NCI-H1092 (cell line): ENCODE data around the gene RAPGEF1.

Experiments used
- DNase-seq: peaks from one replicate; lab custom pipeline; 2025; lab: John Stamatoyannopoulos, UW

RAPGEF1 gene

DNA sequence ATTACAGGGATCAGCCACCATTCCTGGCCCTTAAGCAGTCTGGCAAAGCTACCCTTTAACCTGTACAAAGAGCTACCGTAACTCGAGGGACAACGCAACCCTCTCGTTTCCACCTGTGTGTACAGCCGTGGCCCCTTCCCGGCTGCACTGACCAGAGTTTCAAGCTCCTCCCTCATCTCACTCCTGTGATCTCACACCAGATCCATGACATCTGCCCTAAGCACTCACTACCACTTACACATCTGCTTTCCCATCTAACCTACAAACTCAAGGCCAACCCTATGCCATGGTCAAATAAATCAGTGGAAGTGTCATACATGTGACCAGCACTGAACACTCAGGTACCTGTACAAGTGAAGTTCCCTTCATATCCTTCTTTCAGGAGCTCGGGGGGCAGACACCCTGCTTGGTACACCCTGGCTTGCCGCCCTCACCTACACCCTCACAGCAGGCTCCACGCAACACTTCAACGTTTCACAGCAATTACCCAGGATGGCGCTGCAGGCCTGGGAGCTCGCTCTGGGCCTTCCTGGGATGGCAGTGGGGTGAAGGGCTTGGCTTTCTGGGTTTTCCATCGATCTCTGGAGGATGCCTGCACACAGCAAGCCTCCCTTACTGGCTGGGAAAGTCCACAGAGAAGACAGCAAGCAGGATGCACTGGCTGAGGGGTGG is 132.8 kb downstream of the RAPGEF1 start:
- DNase-seq: no peak

DNA sequence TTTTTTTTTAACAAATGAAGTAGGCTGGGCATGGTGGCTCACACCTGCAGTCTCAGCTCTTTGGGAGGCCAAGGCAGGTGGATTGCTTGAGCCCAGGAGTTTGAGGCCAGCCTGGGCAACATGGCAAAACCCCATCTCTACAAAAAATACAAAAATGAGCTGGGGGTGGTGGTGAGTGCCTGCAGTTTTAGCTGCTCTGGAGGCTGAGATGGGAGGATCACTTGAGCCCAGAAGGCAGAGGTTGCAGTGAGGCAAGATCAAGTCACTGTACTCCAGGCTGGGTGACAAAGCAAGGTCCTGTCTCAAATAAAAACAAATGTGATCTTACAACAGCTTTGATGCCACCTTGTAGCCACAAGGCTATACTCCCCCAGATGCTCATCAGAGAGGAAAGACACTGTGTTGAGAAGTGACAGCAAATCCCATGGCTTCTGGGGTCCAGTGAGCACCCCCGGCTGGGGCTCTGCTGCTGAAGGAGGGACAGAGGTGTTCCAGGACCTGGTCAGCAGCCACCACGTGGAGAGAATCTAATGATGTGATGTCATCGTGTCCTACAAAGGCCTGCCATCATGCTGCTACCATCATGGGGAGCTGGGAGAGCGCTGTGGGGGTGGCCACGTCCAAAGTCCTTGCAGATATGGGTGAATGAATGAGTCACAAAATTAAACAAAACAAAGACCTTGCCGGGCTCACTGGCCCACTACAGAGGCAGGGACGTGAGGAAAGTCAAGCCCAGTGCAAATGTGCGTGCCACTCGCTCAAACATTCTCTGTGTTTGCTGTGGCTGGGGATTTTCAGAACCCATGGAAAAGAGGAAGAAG is 133.9 kb downstream of the RAPGEF1 start:
- no peak for DNase-seq

- no peak for DNase-seq
These were observed 136.0 kb downstream of the RAPGEF1 start for GRCh38 chr9:131603711-131604439.

GRCh38 chr9:131603199-131603598 is 136.7 kb downstream of the RAPGEF1 start:
- no peak for DNase-seq

DNA sequence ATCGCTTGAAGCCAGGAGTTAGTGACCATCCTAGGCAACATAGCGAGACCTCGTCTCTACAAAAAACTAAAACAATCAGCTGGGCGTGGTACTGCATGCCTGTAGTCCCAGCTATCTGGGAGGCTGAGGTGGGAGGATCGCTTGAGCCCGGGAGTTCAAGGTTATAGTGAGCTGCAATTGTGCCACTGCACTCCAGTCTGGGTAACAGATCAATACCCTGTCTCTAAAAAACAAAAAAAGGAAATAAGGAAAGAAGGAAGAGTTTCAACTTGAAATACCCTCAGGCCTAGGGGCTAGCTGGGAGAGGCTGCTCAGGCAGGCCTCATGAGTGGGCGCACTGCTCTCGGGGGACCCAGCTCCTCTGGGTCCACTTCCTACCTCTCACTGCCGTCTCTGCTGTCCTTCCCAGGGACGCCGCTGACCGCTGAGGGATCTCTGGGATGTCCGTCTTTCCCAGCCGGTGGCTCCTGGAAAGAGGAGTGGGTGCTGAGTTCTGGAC is 138.1 kb downstream of the RAPGEF1 start:
- no peak for DNase-seq

DNA sequence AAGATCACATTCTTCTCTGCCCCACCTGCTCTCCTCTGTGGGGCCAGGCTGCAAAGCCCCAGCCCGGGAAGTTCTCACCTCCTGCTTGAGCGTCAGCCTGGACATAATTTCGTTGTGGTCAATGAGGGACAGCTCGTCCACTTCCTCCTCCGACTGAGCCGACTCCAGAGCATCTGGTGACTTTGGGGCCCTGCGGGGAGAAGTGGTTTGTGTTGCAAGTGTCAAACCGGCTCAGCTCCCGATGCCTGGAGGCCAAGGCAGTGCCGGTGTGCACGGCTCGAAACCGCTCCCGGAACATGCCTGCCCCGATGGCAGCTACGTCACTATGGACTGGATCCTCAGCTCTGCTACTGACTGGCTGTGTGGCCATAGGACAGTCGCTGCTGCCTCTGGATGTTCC is 141.8 kb downstream of the RAPGEF1 start:
- no peak for DNase-seq

DNA sequence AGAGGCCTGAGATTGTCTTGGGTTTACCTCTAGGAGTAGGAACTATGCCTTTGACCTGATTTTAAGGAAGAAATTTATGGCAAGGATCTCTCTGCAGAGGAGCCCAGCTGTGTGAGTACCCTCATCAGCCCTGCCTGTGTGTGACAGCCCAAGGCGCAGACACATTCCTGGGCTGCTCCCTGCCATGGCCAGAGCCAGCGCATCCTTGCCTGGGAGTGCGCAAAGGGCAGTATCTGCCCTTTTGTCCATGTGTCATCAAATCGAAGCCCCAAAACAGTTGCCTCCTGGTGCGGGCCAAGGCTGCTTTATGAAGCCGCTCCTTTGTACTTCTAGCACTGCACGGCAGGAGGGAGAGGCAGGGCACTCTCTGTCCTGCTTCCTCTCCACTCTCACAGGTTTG is 142.6 kb downstream of the RAPGEF1 start:
- no peak for DNase-seq

GRCh38 chr9:131596430-131596743 is 143.5 kb downstream of the RAPGEF1 start:
- no peak for DNase-seq

DNA sequence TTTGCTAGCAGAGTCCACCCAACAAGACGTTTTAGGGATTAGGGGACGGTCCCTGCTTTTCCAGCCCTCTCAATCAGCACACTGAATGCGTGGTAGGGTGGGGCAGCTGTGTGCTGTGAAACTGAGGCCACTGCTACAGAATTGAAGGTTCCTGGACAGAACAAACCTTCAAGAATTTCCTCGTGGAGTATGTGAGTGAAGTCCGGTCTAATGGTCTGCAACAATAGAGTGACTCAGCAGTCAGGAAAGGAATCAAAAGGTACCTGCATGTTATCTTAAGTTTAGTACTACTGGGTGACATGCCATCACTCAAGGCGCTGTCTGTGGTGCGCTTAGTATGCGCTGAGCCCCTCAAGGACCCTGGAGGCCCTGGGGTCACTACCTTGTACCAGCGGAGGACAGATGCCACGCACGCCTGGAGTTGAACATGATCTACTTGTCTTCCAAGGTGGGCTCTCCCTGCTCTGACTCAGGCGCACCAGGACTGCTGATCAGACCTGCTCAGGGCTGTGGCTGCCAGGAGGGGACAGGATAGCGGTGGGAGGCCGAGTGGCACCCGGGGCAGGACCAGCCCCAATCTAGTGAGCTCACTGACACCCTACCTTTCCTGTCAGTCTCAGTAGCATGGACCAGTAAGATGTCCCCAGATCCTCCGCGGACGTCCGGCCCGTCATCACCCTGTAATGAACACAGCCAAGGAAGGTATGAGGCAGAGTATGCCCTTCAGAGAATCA is 144.0 kb downstream of the RAPGEF1 start:
- DNase-seq: no peak

DNA sequence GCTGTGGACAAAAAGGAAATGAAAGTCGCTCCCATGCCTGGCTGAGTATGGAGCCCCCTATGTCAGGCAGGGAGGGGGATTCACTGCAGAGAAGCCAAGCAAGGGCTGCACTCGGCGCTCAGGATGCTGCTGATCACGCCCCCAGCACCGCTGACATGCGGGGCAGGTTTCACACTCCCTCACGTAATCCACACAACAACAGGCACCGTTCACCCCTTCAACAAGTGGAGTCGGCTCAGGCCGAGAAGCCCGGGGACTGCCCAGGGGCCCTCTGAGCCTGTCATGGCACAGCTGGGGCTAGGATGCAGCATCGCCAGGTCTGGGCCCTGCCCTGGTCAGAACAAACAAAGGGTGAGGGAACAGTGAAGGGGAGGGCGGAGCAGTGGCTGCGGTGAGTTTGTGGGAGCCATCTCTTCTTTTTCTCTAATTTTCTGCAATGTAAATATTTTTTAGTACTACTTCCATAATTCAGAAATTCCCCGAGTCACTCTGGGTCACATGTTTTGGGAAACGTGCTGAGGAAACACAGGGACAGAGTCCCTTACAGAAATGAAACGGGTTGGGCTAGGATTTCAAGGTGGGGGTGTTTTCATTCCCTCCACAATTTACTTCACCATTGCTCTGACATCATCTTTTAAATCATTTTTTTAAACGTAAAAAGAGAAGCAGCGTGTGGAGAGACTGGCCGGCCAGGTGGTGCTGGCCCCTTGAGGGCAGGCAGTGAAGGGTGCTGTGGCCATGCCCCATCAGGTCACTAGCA is 144.8 kb downstream of the RAPGEF1 start:
- no peak for DNase-seq

GRCh38 chr9:131593936-131594665 is 145.8 kb downstream of the RAPGEF1 start:
- DNase-seq: no peak

GRCh38 chr9:131593091-131593820 is 146.6 kb downstream of the RAPGEF1 start:
- no peak for DNase-seq

DNA sequence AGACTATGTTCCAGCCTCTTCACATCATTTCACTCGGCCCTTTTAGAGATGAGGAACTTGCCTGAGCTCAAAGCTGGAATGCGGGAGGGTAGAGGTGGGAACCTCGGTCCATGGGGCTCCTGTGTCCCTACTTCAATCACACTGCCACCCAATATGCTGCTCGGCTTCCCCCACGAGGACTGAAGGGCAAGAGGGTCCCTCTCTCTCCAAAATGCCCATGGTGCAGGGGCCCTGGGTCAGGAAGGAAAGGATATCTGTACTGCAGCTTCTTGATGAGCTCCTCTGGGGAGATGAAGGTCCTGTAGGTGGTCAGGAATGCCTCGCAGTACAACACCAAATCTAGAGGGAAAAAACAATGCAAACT is 148.0 kb downstream of the RAPGEF1 start:
- no peak for DNase-seq

DNA sequence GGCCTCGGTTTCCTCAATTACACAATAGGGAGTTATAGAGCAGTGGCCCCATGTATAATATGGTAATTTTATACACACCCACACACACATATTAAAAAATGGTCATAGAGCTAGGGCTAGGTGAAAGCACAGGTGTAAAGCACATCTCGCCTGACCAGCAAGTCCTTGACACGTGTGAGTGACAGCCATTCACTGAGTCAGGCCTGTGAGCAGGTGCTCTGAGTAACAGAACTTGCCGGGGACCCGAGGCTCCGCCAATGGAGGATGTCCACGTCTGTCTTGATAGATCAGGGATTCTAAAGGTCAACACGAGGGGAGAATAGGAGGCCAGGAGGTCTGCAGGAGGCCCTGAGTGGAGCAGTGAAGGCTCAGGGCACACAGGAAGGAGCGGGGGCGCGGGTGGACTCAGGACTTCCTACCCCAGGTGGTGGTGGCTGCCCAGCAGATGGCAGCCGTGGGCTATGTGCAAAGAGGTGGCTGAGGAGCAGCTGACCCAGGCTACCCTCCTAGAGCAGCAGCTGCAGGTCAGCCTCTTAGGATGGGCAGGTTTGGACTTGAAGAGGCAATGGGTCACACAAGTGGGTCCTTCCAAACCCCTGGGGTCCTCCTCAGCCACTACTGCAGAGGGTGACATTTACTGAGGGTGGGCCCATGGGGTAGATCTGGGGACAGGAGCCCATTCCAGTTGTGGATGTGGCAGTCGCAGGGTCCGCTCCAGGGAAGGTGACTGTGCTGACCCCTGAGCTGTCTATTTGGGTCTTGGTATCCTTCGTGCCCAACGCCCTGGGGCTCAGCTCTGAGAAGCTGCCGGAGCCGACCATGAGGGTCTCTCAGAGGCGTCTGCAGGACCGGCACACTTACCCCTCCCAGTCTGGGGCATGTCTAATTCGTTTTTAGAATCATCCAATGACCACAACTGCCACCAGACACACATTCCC is 148.7 kb downstream of the RAPGEF1 start:
- peak; percentile 47 for DNase-seq

GRCh38 chr9:131590449-131590848 is 149.4 kb downstream of the RAPGEF1 start:
- DNase-seq: no peak

DNA sequence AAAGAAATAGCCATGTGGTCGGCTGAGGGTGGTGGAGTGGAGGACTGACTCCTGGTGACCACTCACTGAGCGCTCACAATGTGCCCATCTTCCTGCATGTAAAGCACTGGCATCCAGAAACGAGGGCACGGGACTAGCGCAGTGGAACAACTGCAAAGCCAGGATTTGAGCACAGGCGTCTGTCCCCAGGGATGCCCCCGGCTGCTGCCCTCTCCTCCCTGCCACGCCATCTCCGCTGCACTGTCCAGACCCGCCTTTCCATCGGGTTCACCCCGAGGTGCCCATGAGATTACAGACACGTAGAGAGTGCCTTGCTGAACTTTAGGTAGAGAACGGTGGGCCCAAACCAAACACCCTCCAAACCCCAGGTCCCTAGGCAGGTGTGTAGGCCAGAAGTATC is 149.9 kb downstream of the RAPGEF1 start:
- DNase-seq: no peak

GRCh38 chr9:131589124-131589711 is 150.7 kb downstream of the RAPGEF1 start:
- no peak for DNase-seq

DNA sequence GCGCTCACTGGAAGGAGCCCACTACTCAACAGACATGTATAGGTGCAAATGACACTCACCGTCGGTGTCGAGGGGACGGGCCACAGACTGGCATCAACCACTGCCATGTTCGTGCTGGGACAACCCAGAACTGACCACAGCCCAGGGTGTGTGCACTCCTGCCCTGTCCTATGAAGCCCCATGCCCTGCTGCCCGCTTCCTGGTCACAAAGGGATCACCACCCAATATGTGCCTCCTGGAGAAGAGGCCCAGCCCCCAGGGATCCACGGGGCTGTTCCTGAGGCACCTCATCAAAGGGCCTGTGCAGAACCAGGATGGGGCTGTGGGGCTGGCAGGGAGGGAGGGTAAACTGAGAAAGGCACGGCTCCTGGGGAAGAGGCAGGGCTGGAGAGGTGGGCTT is 151.5 kb downstream of the RAPGEF1 start:
- DNase-seq: no peak

- DNase-seq: no peak
These were observed 152.0 kb downstream of the RAPGEF1 start for GRCh38 chr9:131587906-131588305.
